SK-N-SH treated with all-trans-retinoic acid at 6 μM for 48 hours (cell line): ENCODE data around the gene PDZD2.

Source experiments
- ATAC-seq: fragments of 200-7000 bp; cut with Tn5 transposase; 3 replicates; pipeline ENCODE4 v1.9.1; 2020; ENCODE audit warnings: mild to moderate bottlenecking, moderate library complexity
- ARNTL ChIP-seq: fragments of 450-650 bp; formaldehyde crosslinking; IDR thresholded peaks from 2 replicates; pipeline ENCODE4 v1.5.0; 2020; ENCODE audit warnings: low read depth, mild to moderate bottlenecking, moderate library complexity, borderline replicate concordance
- BACH2 ChIP-seq: fragments of 250-450 bp; sonication (Bioruptor Pico); IDR thresholded peaks from 2 replicates; pipeline ENCODE4 v1.9.0; 2021; ENCODE audit warnings: mild to moderate bottlenecking, borderline replicate concordance
- CSDC2 ChIP-seq: fragments of 250-450 bp; sonication (Bioruptor Pico); IDR thresholded peaks from 2 replicates; pipeline ENCODE4 v1.5.0; 2020; ENCODE audit warnings: mild to moderate bottlenecking, moderate library complexity
- ESRRG ChIP-seq: fragments of 250-450 bp; sonication (Bioruptor Pico); IDR thresholded peaks from 2 replicates; pipeline ENCODE4 v1.6.1; 2021; ENCODE audit warnings: mild to moderate bottlenecking
- GLIS3 ChIP-seq: fragments of 250-450 bp; sonication (Bioruptor Pico); IDR thresholded peaks from 2 replicates; pipeline ENCODE4 v1.5.0; 2020; ENCODE audit warnings: mild to moderate bottlenecking, moderate library complexity
- ISL1 ChIP-seq: fragments of 250-450 bp; sonication (Bioruptor Pico); IDR thresholded peaks from 2 replicates; pipeline ENCODE4 v2.1.2; 2022; ENCODE audit warnings: mild to moderate bottlenecking, moderate library complexity
- OSR1 ChIP-seq: fragments of 250-450 bp; sonication (Bioruptor Pico); IDR thresholded peaks from 2 replicates; pipeline ENCODE4 v1.8.0; 2022; ENCODE audit warnings: moderate library complexity, mild to moderate bottlenecking, inconsistent platforms
- PPARA ChIP-seq: fragments of 250-450 bp; sonication (Bioruptor Pico); IDR thresholded peaks from 2 replicates; pipeline ENCODE4 v1.5.0; 2020; ENCODE audit warnings: mild to moderate bottlenecking, borderline replicate concordance
- RARB ChIP-seq: fragments of 250-450 bp; sonication (Bioruptor Pico); IDR thresholded peaks from 2 replicates; pipeline ENCODE4 v1.8.0; 2021; ENCODE audit warnings: mild to moderate bottlenecking, moderate library complexity
- SNAI2 ChIP-seq: fragments of 250-450 bp; sonication (Bioruptor Pico); IDR thresholded peaks from 2 replicates; pipeline ENCODE4 v1.5.0; 2020; ENCODE audit warnings: mild to moderate bottlenecking, moderate library complexity
- TOX ChIP-seq: fragments of 250-450 bp; sonication (Bioruptor Pico); IDR thresholded peaks from 2 replicates; pipeline ENCODE4 v1.8.0; 2021; ENCODE audit warnings: mild to moderate bottlenecking, moderate library complexity, borderline replicate concordance
- ZC3H10 ChIP-seq: fragments of 250-450 bp; sonication (Bioruptor Pico); IDR thresholded peaks from 2 replicates; pipeline ENCODE4 v1.5.1; 2021; ENCODE audit warnings: mild to moderate bottlenecking, moderate library complexity
- ZFP3 ChIP-seq: fragments of 250-450 bp; sonication (Bioruptor Pico); IDR thresholded peaks from 2 replicates; pipeline ENCODE4 v1.5.0; 2020; ENCODE audit warnings: mild to moderate bottlenecking, moderate library complexity
- ZFP30 ChIP-seq: fragments of 450-650 bp; formaldehyde crosslinking; IDR thresholded peaks from 2 replicates; pipeline ENCODE4 v1.5.0; 2022; ENCODE audit warnings: mild to moderate bottlenecking, moderate library complexity
- ZNF565 ChIP-seq: fragments of 450-650 bp; formaldehyde crosslinking; conservative IDR thresholded peaks from 2 replicates; pipeline ENCODE4 v1.5.0; 2020; ENCODE audit warnings: low read depth, mild to moderate bottlenecking, moderate library complexity
- ZNF70 ChIP-seq: fragments of 450-650 bp; formaldehyde crosslinking; IDR thresholded peaks from 2 replicates; pipeline ENCODE4 v1.5.0; 2020; ENCODE audit warnings: mild to moderate bottlenecking, moderate library complexity
- ZNF8 ChIP-seq: fragments of 450-650 bp; formaldehyde crosslinking; IDR thresholded peaks from 2 replicates; pipeline ENCODE4 v1.5.0; 2020; ENCODE audit warnings: mild to moderate bottlenecking, moderate library complexity
- TF ChIP-seq, protein P1 (sequence below): fragments of 250-450 bp; sonication (Bioruptor Pico); IDR thresholded peaks from 2 replicates; pipeline ENCODE4 v1.5.0; 2020; ENCODE audit warnings: mild to moderate bottlenecking, moderate library complexity
- TF ChIP-seq, protein P2 (sequence below): fragments of 250-450 bp; sonication (Bioruptor Pico); IDR thresholded peaks from 2 replicates; pipeline ENCODE4 v1.5.1; 2021; ENCODE audit warnings: mild to moderate bottlenecking, moderate library complexity
- TF ChIP-seq, protein P3 (sequence below): fragments of 250-450 bp; sonication (Bioruptor Pico); IDR thresholded peaks from 2 replicates; pipeline ENCODE4 v1.8.0; 2020; ENCODE audit warnings: mild to moderate bottlenecking, moderate library complexity, borderline replicate concordance
- TF ChIP-seq, protein P4 (sequence below): fragments of 250-450 bp; sonication (Bioruptor Pico); IDR thresholded peaks from 2 replicates; pipeline ENCODE4 v1.8.0; 2021; ENCODE audit warnings: low read depth, mild to moderate bottlenecking, moderate library complexity, borderline replicate concordance

Gene PDZD2

DNA sequence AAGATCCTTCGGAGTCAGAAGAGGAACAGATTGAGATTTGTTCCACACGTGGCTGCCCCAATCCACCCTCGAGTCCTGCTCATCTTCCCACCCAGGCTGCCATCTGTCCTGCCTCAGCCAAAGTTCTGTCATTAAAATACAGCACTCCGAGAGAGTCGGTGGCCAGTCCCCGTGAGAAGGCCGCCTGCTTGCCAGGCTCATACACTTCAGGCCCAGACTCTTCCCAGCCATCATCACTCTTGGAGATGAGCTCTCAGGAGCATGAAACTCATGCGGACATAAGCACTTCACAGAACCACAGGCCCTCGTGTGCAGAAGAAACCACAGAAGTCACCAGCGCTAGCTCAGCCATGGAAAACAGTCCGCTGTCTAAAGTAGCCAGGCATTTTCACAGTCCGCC lies 449.3 kb downstream of the PDZD2 start:
- TF ChIP-seq ZNF70: no peak
- TF ChIP-seq ZNF565 (CRISPR knock-in tag): no peak
- ATAC-seq: no peak

DNA sequence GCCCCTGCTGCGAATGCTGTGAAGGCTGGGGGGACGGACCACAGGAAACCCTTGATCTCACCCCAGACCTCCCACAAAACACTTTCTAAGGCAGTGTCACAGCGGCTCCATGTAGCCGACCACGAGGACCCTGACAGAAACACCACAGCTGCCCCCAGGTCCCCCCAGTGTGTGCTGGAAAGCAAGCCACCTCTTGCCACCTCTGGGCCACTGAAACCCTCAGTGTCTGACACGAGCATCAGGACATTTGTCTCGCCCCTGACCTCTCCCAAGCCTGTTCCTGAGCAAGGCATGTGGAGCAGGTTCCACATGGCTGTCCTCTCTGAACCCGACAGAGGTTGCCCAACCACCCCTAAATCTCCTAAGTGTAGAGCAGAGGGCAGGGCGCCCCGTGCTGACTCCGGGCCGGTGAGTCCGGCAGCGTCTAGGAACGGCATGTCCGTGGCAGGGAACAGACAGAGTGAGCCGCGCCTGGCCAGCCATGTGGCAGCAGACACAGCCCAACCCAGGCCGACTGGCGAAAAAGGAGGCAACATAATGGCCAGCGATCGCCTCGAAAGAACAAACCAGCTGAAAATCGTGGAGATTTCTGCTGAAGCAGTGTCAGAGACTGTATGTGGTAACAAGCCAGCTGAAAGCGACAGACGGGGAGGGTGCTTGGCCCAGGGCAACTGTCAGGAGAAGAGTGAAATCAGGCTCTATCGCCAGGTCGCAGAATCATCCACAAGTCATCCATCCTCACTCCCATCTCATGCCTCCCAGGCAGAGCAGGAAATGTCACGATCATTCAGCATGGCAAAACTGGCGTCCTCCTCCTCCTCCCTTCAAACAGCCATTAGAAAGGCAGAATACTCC lies 450.4 kb downstream of the PDZD2 start:
- TF ChIP-seq ZNF70: no peak
- TF ChIP-seq OSR1 (CRISPR knock-in tag): no peak
- no peak for TF ChIP-seq ZNF565 (CRISPR knock-in tag)
- no peak for TF ChIP-seq ZFP30
- TF ChIP-seq ISL1 (CRISPR knock-in tag): no peak
- ATAC-seq: no peak

DNA sequence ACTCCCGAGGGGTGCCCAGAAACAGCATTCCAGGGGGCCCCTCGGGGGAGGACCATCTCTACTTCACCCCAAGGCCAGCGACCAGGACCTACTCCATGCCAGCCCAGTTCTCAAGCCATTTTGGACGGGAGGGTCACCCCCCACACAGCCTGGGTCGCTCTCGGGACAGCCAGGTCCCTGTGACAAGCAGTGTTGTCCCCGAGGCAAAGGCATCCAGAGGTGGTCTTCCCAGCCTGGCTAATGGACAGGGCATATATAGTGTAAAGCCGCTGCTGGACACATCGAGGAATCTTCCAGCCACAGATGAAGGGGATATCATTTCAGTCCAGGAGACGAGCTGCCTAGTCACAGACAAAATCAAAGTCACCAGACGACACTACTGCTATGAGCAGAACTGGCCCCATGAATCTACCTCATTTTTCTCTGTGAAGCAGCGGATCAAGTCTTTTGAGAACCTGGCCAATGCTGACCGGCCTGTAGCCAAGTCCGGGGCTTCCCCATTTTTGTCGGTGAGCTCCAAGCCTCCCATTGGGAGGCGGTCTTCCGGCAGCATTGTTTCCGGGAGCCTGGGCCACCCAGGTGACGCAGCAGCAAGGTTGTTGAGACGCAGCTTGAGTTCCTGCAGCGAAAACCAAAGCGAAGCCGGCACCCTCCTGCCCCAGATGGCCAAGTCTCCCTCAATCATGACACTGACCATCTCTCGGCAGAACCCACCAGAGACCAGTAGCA lies 451.3 kb downstream of the PDZD2 start:
- ATAC-seq: no peak
- no peak for TF ChIP-seq ESRRG
- TF ChIP-seq RARB: no peak
- no peak for TF ChIP-seq ZFP3
- no peak for TF ChIP-seq BACH2 (CRISPR knock-in tag)
- no peak for TF ChIP-seq ISL1 (CRISPR knock-in tag)
- TF ChIP-seq, protein P1, sequence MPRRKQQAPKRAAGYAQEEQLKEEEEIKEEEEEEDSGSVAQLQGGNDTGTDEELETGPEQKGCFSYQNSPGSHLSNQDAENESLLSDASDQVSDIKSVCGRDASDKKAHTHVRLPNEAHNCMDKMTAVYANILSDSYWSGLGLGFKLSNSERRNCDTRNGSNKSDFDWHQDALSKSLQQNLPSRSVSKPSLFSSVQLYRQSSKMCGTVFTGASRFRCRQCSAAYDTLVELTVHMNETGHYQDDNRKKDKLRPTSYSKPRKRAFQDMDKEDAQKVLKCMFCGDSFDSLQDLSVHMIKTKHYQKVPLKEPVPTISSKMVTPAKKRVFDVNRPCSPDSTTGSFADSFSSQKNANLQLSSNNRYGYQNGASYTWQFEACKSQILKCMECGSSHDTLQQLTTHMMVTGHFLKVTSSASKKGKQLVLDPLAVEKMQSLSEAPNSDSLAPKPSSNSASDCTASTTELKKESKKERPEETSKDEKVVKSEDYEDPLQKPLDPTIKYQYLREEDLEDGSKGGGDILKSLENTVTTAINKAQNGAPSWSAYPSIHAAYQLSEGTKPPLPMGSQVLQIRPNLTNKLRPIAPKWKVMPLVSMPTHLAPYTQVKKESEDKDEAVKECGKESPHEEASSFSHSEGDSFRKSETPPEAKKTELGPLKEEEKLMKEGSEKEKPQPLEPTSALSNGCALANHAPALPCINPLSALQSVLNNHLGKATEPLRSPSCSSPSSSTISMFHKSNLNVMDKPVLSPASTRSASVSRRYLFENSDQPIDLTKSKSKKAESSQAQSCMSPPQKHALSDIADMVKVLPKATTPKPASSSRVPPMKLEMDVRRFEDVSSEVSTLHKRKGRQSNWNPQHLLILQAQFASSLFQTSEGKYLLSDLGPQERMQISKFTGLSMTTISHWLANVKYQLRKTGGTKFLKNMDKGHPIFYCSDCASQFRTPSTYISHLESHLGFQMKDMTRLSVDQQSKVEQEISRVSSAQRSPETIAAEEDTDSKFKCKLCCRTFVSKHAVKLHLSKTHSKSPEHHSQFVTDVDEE (CRISPR knock-in tag): no peak
- TF ChIP-seq, protein P2, sequence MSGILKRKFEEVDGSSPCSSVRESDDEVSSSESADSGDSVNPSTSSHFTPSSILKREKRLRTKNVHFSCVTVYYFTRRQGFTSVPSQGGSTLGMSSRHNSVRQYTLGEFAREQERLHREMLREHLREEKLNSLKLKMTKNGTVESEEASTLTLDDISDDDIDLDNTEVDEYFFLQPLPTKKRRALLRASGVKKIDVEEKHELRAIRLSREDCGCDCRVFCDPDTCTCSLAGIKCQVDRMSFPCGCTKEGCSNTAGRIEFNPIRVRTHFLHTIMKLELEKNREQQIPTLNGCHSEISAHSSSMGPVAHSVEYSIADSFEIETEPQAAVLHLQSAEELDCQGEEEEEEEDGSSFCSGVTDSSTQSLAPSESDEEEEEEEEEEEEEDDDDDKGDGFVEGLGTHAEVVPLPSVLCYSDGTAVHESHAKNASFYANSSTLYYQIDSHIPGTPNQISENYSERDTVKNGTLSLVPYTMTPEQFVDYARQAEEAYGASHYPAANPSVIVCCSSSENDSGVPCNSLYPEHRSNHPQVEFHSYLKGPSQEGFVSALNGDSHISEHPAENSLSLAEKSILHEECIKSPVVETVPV (CRISPR knock-in tag): no peak
- TF ChIP-seq OSR1 (CRISPR knock-in tag): no peak
- no peak for TF ChIP-seq ARNTL (CRISPR knock-in tag)
- TF ChIP-seq GLIS3 (CRISPR knock-in tag): no peak
- no peak for TF ChIP-seq SNAI2 (CRISPR knock-in tag)
- no peak for TF ChIP-seq TOX
- no peak for TF ChIP-seq ZFP30
- TF ChIP-seq ZC3H10 (CRISPR knock-in tag): no peak

DNA sequence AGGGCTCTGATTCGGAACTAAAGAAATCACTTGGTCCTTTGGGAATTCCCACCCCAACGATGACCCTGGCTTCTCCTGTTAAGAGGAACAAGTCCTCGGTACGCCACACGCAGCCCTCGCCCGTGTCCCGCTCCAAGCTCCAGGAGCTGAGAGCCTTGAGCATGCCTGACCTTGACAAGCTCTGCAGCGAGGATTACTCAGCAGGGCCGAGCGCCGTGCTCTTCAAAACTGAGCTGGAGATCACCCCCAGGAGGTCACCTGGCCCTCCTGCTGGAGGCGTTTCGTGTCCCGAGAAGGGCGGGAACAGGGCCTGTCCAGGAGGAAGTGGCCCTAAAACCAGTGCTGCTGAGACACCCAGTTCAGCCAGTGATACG lies 451.8 kb downstream of the PDZD2 start:
- no peak for TF ChIP-seq CSDC2 (CRISPR knock-in tag)
- TF ChIP-seq ESRRG: no peak
- TF ChIP-seq GLIS3 (CRISPR knock-in tag): no peak
- TF ChIP-seq OSR1 (CRISPR knock-in tag): no peak
- no peak for TF ChIP-seq ARNTL (CRISPR knock-in tag)
- TF ChIP-seq ZFP30: no peak
- no peak for TF ChIP-seq ZNF565 (CRISPR knock-in tag)
- TF ChIP-seq ZNF8 (CRISPR knock-in tag): no peak
- TF ChIP-seq, protein P3, sequence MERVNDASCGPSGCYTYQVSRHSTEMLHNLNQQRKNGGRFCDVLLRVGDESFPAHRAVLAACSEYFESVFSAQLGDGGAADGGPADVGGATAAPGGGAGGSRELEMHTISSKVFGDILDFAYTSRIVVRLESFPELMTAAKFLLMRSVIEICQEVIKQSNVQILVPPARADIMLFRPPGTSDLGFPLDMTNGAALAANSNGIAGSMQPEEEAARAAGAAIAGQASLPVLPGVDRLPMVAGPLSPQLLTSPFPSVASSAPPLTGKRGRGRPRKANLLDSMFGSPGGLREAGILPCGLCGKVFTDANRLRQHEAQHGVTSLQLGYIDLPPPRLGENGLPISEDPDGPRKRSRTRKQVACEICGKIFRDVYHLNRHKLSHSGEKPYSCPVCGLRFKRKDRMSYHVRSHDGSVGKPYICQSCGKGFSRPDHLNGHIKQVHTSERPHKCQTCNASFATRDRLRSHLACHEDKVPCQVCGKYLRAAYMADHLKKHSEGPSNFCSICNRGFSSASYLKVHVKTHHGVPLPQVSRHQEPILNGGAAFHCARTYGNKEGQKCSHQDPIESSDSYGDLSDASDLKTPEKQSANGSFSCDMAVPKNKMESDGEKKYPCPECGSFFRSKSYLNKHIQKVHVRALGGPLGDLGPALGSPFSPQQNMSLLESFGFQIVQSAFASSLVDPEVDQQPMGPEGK: no peak
- no peak for TF ChIP-seq PPARA (CRISPR knock-in tag)
- no peak for TF ChIP-seq RARB
- no peak for TF ChIP-seq SNAI2 (CRISPR knock-in tag)
- TF ChIP-seq, protein P1 (CRISPR knock-in tag): no peak
- TF ChIP-seq, protein P2 (CRISPR knock-in tag): no peak
- TF ChIP-seq ZNF70: no peak
- TF ChIP-seq, protein P4, sequence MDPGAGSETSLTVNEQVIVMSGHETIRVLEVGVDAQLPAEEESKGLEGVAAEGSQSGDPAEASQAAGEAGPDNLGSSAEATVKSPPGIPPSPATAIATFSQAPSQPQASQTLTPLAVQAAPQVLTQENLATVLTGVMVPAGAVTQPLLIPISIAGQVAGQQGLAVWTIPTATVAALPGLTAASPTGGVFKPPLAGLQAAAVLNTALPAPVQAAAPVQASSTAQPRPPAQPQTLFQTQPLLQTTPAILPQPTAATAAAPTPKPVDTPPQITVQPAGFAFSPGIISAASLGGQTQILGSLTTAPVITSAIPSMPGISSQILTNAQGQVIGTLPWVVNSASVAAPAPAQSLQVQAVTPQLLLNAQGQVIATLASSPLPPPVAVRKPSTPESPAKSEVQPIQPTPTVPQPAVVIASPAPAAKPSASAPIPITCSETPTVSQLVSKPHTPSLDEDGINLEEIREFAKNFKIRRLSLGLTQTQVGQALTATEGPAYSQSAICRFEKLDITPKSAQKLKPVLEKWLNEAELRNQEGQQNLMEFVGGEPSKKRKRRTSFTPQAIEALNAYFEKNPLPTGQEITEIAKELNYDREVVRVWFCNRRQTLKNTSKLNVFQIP (CRISPR knock-in tag): no peak
- no peak for TF ChIP-seq ZFP3
- no peak for TF ChIP-seq TOX
- TF ChIP-seq ISL1 (CRISPR knock-in tag): no peak
- ATAC-seq: no peak
